GM19455 (cell line): ENCODE measurements around the gene OBSCN.

Source experiments
- ATAC-seq: cut with Tn5 transposase; IDR thresholded peaks from one replicate; pipeline ENCODE4 v1.9.1; 2021; ENCODE audit not compliant: unreplicated experiment

Gene OBSCN

DNA sequence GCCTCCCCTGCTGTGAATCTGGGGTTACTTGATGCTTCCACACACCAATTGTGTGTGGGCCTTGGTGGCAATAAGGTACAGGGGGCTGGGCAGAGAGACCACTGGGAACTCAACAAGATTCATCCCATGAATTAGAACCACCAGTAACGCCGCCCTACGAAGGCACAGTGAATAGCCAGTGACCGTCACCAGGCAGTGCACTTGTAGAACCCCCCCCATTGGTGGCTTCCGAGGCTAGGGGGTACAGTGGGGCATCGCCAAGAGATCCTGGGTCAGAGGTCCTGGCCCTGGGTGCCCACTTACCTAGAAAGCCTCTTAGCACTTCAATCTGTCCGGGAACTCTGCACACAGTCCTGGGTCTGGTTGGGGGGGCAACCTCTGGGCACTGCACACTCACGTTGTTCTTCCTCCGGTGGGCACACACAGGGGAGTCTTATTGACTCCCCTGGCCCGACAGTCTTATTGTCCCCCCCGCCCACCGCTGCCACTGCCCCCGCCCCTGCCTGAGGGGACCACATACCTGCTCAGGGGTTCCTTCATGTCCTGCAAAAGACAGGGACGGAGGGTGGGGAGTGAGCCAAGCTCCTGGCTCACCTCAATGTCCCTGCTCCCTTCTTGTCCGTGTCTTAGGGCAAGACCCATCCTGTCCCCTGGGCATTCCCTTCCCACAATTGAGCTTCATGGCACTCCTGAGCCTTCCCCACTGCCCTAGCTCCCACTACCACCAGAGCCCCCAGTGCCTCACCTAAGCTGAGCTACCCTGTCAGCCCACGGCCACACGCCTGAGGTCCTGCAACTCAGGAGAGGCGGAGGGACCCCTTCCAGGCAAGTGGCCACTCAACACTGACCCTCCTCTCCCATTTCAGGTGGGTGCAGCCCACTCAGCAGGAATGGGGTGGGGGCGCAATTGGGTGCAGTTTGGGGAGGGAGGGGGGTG is 201.3 kb downstream of the OBSCN start:
- no peak for ATAC-seq

DNA sequence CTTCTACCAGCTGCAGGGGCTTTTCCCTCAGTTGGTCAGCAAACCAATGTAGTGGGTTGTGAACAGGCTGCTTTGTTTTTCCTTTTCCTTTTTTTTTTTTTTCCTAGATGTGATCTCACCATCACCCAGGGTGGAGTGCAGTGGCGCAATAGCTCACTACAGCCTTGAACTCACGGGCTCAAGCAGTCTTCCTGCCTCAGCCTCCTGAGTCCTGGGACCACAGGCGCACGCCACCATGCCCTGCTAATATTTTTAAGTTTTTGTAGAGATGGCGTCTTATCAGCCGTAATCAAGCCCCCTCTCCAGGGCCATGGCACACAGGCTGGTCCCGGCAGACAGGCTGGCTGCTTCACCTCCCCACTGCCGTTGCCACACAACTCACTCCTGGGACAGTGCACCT is 202.2 kb downstream of the OBSCN start:
- no peak for ATAC-seq

DNA sequence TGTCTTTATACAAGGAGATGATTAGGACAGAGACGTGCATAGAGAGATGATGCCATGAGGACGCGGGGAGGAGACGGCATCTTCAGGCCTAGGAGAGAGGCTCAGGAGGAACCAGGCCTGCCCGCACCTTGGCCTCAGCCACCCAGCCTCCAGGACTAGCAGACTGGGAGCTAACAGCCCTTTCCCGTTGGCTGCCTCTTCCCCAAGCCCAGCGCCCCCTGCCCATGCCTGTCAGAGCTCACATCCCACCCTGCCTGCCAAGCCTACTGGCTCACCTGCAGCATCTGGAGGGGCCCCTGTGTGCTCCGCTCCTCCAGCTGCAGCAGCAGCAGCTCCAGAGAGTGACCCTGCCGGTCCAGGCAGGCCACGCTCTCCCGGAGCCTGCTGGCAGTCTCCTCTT is 202.8 kb downstream of the OBSCN start:
- no peak for ATAC-seq

DNA sequence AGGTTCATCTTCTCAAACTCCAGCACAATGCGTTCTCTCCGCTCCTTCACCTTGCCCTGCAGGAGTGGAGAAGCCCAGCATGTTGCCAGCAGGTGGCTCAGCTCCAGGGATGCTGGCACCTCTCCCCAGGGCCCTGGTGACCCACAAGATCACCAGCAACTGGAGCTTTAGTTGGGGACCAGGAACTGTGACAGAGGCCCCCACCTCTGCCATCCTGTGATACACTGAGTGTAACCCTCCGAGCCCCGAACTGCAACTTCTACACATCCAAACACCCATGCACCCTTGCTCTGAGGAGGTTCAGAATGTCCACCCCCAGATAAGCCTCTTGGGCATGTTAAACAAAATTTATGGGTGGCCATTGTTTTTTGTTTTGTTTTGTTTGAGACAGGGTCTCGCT is 203.3 kb downstream of the OBSCN start:
- ATAC-seq = no peak

DNA sequence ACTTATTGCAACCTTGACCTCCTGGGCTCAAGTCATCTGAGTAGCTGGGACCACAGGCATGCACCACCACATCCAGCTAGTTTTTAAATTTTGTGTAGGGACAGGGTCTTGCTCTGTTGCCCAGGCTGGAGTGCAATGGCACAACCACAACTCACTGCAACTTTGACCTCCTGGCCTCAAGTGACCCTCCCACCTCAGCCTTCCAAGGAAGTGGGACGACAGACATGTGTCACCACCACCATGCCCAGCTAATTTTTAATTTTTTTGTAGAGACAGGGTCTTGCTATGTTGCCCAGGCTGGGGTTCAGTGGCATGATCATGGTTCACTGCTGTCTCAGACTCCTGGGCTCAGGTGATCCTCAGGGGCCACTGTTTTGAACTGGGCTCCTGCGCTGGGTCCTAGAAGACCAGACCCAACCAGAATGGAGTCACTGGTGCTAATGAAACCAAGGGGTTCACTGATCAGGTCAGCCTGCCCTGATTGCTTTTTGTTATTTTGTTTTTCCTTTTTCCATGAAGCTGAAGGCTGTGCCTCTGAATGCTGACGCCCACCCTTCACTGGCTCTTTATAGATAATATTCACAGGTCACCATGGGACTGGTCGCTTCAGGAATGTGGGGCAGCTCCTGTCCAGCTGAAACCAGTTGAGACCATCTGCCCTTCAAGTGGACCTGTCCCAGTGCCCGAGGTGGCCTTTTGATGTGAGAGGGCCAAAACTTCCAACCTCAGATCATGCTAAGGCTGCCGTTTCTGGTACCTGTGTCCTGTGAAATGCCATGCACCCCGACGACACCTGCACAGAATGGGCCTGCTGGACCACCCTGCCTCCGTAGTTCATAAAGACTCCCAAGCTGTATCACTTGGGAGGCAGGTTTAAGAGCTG is 203.9 kb downstream of the OBSCN start:
- ATAC-seq = no peak

DNA sequence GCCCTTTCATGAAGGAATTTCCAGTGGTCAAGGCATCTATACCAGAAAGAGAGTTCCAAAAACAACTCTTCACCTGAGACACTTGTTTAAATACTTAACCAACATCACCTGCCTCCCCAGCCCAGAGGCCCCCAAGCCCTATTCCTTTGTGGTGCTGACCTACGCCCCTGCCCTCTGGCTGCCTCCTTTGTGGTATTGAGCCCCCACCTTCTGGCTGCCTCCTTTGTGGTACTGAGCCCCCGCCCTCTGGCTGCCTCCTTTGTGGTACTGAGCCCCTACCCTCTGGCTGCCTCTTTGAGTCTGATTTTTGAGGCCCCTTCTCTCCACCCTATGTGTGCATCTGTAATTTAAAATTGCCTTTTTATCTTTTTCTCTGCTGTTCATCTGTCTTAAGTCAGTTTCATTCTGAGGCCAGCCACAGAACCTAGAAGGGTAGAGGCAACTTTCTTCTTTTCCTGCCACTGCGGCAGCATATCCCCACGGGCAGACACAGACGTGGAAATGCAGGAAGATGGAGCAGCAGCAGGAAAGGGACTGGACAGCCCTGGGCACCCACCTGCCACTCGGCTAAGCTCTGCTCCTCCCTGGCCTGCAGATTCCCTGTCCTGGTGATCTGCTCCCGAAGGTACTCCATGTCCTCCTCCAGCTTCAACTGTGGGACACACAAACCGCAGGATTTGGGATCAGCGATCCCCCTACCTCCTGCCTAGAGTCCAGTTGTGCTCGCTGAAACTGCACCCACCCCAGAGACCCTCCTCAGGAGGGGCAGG is 205.6 kb downstream of the OBSCN start:
- no peak for ATAC-seq

DNA sequence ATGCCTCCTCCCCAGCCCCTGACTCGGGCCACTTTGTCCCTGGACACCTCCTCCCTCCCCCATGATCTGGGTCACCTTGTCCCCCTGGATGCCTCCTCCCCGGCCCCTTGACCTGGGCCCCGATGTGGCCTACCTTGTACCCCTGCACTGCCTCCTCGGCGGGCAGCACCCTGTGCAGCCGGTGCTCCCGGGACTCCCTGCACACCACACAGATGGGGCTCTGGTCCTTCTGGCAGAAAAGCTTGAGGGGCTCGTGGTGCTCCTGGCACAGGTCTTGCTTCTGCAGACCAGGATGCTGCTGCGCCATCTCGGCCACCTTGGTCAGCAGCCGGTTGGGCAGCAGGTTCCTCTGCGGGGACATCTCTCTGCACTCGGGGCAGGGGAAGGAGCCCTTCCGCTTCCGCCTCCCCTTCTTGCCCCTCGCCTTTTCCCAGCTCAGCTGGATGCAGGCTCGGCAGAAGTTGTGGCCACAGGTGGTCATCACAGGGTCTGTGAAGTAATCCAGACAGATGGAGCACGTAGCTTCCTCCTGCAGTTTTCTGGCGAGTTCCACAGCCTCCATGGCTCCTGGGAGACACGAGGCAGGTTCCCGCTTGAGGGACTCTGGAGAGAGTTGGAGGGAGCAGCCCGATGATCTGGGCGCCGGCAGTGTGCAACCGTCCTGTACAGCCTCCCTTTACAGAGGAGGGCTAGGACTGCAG is 206.8 kb downstream of the OBSCN start:
- ATAC-seq = no peak

DNA sequence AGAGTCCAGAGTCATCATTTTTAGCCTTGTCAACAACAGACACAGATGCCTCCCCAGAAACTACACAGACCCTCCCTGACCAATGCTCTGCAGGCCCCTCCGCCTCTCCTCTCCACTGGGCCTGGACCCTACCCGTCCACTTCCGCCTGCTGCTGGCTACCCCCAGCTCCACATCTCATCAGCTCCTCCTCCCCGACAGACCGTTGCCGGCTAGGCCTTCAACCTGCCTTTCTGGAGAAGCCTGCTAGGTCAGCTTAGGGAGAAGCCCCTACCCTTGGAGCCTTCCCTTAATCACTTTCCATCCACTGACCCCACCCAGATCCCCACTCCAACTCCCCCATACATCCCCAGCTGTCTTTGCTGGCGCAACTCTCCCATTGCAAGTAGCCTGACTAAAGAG is 207.4 kb downstream of the OBSCN start:
- ATAC-seq = no peak

DNA sequence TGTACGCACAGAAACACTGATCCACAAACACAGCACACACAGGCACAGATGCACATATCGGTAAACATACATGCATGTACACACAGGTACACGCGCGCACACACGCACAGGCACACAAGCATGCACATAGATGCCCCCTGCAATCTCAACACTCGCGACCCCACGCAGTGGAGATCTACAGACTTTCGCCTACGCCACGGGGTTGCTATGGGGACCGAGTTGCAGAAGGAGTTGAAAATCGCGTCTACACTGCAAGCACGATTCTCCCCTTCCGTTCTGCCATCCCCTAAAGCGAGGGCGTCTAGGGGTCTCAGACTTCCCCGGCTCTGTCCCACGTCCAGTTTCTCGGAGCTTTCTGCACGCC is 208.0 kb downstream of the OBSCN start:
- ATAC-seq = no peak

DNA sequence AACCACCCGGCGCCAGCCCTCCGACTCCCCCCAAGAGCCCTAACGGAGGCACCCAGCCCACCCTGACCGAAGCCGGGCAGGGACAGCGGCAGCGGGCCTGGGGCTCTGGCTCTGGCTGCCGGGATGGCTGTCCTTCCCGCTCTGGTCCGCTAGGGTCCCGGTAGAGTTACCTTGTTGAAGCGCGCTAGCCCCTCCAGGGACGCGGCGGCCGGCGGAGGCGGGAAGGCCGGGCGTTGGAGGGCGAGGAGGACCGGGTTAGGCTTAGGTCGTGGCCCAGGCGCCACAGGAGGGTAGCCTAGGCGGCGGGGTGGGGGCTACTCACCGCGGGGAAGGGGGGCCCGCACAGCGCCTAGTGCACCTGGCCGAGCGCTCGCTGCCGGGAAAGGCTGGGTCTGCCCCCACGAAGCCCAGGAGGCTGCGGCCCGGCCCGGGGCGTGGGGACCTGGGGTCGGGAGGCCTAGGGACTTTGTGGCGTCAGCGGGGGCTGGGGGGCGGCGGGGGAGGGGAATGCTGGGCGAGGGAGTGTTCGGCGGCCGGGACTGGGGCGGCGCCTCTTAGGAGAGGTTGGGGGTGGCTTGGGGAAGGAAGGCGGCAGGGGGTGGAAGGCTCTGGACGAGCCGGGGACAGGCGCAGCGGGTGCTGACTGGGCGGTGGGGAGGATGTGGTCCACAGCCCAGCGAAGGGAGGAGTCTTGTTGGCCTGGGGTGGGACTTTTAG is 208.5 kb downstream of the OBSCN start, which contains the start of gene TRIM17:
Gene TRIM17 (minus strand): TSS at position 645 of the 717 bp plus-strand sequence. CDS start 1,789 bp downstream, outside the sequence.
- no peak for ATAC-seq

DNA sequence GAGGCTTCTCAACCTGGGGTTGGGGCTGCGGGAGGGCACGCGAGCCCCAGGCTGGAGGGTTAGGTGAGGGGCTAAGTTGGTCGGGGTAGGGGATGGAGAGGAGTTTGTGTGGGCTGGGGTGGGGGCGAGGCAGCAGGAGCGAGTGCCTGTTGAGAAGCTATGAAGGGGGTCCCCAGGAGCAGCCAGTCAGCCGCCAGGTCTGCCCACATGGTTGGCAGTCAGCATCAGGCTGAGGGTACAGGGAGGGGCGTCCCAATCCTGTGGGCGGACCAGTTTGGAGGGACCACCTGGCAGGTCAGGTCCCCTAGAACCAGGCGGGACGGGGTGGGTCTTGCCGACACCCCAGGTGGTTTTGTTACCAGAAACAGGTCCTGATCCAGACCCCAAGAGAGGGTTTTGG is 209.2 kb downstream of the OBSCN start:
- ATAC-seq = no peak

DNA sequence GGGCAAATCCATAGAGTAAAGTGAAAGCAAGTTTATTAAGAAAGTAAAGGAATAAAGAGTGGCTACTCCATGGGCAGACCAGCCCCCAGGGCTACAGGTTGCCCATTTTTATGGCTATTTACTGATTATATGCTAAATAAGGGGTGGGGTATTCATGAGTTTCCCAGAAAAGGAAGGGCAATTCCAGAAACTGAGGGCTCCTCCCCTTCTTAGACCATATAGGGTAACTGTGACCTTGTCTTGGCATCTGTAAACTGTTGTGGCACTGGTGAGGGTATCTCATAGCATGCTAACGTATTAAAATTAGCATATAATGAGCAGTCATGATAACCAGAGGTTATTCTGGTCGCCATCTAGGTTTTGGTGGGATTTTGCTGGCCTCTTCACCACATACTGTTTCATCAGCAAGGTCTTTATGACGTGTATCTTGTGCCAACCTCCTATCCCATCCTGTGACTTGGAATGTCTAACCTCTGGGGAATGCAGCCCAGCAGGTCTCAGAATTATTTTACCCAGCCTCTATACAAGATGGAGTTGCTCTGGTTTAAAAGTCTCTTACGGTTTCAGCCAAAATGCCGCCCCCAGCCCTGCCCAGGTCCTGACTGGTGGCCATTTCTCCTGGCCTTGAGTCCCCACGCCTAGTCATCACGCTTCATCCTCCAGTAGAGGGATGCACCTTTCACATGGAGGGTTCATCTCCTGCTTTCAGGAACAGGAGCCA is 209.8 kb downstream of the OBSCN start:
- no peak for ATAC-seq

DNA sequence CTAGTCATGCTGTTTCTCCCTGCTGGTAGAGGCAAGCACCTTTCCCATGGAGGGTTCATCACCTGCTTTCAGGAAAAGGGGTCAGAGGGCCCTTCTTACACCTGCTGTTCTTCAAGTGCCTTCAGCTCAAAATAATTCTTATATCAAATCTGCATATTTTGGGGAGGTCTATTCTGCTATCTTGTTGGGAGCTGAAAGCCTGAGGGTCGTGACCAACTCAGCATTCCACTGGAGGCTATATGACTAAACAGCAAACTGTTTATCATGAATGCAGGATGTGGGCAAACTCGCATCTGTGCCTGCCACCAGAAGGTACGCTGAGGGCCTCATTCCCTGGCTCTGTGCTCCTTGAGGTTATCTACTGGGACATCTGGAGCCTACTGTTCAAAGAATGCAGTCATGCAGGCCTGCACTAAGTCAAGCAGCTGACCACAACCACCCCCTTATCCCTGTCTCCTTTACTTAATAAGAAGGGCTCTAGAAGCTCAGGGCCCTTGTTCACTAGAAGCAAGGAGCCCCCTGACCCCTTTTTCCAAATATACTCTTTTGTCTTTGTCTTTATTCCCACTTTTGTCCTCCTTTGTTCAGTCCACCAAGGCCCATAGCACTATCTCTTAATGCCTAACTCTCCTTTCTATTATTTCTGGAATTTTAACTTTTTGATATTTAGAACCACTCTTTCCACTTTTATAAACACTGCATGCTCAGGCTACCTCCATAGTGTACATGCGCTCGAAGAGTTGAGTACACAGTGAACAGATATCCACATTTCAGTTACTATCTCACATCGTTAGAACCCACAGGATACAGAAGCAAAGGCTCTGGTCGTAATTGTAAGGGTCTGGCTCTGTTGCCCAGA is 213.4 kb downstream of the OBSCN start:
- ATAC-seq = no peak

DNA sequence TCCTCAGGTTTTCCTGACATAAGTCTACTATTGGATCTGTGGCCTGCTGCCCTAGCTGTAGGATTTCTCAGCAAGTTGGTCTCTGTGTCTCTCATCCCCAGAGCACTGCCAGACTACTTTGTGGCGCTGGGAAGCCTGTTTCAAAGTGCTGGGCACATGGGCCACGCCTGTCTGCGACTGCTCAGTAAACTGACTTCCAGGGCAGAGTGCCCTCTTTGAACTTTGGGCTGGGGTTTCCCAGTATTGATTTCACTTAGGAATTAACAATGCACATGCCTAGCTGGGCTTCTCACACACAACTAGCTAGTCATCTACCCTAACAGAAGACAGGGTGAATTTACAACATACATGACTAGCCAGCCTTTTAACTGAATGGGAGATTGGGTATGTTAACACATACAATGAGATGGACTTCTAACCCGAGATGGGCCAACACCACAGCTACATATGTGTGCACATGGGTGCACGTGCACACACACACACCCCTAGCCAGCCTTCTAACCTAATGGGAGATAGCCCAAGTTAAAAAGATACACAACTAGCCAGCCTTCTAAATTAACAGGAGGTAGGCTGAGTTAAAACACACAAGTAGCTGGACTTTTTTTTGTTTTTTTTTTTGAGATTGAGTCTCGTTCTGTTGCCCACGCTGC is 215.7 kb downstream of the OBSCN start:
- no peak for ATAC-seq

DNA sequence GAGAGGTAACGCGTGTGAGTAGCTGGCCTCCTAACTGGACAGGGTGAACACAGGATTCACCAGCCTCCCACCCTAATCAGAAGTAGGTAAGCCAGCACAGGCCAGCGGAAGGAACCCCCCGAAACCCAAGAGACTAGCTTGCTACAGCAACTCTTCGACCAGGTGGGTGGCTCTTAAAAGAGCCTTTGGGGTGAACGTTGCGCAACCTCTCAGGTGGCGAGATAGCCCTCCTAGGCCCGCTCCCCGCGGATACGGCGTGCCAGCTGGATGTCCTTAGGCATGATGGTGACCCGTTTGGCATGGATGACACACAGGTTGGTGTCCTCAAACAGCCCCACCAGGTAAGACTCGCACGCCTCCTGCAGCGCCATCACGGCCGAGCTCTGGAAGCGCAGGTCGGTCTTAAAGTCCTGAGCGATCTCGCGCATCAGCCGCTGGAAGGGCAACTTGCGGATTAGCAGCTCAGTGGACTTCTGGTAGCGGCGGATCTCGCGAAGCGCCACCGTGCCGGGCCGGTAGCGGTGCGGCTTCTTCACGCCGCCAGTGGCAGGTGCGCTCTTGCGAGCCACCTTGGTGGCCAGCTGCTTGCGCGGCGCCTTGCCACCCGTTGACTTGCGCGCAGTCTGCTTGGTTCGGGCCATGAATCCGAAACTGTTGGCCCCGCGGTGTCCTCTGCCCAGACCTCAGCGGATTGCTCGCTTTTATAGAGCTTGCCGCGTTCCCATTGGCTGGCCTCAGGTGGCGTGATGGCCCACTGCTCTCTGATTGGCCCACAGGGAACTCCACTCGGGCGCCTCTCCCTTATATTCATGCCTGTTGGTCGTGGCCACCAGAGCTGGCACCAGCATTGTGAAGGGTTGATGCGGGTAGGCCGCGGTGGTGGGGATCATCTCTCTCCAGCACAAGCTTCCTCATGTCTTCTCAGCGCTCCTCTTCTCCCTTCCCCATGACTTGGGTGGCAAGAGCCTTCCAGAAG is 217.1 kb downstream of the OBSCN start:
- ATAC-seq = no peak

DNA sequence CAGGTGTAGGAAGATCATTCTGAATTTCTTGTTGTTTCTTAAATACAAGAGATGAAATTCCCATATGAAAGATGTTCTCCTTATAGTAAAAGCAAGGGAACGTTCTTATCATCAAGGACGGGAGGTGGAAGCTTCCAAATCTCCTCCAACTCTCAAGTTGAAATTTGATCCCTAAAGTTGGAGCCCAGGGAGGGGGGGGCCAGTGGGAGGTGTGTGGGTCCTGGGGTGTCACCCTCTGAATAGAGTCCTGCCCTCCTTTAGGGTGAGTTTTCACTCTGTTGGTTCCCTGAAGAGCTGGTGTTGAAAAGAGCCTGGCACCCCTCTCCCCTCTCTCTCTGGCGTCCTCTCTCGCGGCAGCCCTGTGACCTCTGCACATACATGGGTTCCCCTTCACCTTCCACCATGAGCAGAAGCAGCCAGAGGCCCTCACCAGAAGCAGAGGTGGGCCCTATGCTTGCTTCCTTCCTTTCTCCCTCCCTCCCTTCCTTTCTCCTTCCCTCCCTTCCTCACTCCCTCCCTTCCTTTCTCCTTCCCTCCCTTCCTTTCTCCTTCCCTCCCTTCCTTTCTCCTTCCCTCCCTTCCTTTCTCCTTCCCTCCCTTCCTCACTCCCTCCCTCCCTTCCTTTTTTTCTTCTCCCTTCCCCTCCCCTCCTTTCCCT is 218.8 kb downstream of the OBSCN start:
- ATAC-seq = no peak
